GM21515 (cell line): ENCODE data around the gene DACH1.

Experiments
- ATAC-seq: cut with Tn5 transposase; IDR thresholded peaks from one replicate; pipeline ENCODE4 v1.9.1; 2021; ENCODE audit not compliant: unreplicated experiment

DACH1 gene

DNA sequence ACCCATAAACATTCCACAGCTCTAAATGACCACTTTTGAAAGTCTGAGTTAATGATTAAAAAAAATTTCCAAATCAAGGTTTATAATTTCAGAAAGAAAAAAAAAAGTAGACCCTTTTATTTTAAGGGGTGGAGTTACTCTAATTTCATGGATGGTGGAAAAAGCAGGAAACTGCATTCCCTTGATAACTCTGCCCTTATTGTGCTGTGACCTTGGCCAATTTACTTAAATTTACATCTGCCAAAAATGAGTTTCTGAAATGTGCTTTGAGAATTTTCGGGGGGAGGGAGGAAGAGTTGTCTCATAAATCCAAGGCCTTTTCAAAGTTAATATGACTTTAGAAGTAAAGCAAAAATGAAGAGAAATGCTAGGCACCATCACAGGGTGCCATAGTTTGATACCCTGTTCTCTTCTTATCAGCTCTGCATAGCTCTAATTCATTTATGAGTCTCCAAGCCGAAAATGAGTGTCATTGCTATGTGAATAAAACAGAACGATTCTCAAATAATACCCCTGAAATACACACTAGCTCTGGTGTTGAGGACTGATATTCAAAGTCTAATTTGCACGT, 367.0 kb downstream of the DACH1 start:
- ATAC-seq, result no peak

DNA sequence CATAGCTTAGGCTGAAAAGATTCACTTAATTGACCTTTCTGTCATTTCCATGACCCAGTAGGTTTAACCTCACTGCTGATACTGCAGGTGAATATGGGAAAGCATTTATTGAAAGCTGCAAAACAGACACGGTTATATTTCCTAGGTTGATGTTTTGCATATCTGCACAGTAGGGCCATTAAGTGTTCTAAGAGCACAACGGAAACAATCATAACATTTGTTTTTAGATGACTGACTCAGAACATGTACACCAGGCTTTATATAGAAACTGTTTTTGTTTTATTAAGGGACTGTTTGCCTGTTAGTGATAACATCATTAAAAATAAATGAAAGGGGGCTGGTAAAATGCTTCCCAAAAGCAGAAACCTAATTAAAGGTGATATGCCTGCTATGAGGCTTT, 367.8 kb downstream of the DACH1 start:
- no peak for ATAC-seq

DNA sequence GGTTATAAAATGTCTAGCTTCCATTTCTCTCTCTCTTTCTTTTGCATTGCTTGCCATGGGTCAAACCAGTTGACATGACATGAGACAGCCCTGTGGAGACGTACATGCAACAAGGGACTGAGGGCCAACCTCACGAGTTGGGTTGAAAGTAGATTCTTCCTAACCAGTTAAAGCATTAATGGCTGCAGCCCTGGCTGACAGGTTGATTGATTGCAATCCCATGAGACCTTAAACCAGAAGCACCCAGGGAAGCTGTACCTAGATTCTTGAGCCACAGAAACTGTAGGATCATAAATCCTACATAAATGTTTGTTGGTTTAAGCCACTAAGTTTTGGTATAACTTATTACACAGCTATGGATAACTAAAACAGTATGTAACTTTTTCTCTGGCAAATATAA, 373.8 kb downstream of the DACH1 start:
- no peak for ATAC-seq

DNA sequence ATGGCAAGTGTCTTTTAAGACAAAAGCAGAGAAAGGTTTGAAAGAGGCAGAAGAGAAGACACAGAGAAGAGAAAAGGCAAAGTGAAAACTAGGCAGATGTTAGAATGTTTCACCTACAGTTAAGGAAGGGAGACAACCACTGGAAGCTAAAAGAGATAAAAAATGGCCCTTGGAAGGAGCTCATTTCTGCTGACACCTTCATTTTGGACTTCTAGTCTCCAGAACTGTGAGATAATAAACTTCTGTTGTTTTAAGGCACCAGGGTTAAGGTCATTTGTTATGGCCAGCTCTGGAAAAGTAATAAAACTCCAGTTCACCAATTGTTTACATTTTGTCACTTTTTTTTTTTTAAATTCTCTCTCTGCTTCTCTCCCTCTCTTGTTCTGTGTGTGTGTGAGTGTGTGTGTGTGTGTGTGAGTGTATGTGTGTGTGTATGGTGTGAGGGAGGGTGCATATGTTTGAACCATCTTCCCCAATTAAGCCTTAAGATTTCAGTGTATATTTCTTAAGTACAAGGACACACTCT, 374.6 kb downstream of the DACH1 start:
- ATAC-seq, result no peak

DNA sequence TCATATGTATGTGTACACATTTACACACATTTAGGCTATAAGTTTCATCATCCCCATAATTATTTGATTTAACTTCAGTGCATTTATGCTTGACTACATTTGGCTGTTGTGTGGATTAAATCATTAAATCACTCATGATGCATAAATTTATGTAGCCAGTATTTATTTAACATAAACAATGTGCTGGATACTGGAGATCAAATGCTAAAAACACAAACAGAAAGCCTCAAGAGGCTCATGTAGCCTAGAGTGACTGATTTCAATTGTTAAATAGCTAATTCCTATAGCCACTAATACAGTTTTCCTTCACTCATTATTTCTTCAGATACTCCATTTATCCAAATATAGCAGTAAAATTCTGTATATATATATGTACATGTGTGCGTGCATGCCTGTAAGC, 376.0 kb downstream of the DACH1 start:
- ATAC-seq, result no peak

DNA sequence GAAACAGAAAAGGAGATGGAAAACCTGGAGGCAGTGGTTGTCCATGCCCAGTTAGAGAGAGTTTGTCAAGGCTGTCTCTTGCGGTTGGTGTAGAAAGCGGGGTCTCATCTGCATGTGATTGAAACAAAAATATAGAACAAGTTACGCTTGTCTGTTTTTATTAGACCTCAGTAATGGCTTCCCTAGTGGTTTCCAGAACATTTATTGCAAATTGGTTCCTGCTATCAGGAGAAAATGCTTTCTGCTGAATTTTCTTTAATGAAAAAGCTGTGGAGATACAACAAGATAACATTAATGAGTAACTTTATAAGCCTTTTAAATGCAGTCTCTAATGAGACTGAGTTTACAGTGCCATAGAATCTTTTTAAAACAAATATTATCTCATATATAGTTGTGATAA, 378.0 kb downstream of the DACH1 start:
- ATAC-seq, result no peak

DNA sequence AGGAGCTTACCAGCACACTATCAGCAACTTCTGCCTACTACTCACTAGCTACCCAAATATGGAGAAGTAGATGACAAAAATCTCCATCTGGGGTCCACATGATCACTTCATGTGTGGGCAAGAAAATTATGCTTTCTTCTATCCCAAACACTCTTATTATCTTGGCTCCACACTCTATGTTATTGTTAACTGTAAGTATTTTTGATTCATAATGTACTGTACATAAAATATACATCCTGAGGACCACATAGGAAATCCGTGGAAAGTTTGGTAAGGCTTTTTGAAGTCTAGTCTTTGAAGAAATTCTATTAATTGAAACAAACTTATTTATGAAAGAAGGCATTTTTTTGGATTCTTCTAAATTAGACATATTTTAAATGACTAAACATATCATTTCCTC, 378.8 kb downstream of the DACH1 start:
- ATAC-seq, result no peak

DNA sequence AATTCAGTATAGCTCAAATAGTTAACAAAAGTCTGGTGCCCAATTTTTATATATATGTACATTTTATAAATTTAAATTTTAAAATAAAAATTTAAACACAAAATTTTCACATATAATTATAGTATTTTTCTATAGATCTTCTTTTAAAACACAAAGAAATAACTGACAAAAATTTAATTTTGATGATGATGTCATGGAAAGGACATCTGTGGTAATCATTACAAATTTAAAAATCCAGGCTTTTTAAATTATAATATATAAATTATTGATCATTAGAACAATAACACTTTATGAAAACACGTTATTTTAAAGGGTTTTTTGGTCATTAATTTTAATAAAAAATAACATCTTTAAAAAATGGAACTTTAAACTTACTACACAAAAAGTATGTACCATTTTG, 381.1 kb downstream of the DACH1 start:
- no peak for ATAC-seq

DNA sequence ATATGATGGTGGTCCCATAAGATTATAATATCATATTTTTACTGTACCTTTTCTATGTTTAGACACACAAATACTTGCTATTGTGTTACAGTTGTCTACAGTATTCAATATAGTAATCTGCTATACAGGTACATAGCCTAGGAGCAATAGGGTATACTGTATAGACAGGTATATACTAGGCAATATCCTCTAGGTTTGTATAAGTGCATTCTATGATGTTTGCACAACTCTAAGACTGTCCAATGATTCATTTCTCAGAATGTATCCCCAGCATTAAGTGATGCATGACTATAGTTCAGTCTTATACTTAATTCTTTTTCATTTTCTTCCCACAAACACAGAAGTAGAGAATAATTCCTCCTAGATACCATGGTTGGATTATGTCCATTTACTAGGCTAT, 383.3 kb downstream of the DACH1 start:
- ATAC-seq, result no peak

DNA sequence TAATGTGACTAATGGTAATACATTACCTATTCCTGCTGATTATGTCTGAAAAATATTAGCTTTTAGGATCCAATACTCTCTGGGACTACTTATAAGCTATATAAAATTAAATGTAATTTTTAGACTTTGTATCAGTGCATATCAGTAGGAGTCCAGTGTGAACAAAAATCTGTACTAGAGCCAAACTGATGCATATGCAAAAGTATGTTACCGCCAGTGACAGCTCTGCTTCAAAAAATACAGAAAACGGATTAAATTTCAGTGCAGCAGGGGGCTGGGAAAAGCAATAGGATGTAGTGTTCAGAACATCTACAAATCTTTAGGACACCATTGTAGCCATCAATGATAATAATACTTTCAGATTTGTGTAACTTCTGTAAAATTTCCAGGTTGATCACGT, 385.5 kb downstream of the DACH1 start:
- ATAC-seq, result no peak

DNA sequence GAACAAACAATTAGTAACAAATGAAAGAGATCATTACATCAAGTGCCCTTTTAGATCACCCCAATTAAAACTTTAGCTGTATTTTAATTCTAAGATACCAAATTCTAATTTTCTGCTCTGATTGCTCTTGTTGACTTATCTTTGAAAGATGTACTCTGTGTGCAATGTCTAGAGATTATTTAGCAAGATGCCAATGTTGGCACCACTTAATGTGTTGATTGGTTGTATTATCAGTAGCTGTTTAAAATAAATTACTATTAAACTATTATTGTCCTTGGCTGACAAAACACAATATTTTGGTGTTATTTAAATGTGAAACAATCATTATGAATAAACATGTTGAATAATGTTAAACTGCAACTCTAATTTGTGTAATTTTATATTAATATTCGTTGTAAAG, 386.0 kb downstream of the DACH1 start:
- ATAC-seq, result no peak

DNA sequence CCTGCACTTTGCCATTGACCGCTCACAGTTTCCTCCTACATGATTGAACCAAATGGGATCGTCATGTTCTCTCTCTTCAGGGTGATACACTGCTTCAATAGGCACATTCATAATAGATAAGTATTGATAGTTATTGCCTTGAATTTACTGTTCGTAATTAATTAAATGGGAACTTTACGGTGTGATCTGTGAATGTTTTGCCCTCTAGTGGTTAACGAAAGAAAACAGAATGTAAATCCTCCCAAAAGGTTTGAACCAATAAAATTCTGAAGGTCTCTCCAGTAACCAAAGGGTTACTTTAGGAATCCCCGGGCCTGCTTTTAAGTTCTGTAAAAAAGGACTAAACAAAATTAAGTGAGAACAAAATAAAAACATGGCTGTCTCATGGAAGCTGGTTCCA, 389.3 kb downstream of the DACH1 start:
- no peak for ATAC-seq

DNA sequence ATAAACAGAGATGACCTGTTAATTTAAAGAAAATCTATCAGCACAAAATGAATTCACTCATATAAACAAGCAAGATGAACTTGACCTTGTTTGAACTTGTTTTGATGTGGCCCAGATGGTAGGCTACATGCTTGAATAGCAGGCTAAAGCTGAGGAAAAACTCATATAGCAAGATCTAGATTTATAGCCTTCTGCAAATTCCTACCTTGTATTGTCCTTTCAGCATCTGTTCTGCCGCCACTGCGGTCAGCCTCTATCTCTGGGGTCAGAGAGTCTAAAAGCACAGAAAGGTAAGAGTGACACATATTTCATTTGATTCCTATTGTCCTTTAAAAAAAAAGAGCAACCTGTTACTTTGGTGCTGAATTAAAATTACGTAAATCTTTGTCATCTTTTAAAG, 392.1 kb downstream of the DACH1 start:
- ATAC-seq, result no peak

DNA sequence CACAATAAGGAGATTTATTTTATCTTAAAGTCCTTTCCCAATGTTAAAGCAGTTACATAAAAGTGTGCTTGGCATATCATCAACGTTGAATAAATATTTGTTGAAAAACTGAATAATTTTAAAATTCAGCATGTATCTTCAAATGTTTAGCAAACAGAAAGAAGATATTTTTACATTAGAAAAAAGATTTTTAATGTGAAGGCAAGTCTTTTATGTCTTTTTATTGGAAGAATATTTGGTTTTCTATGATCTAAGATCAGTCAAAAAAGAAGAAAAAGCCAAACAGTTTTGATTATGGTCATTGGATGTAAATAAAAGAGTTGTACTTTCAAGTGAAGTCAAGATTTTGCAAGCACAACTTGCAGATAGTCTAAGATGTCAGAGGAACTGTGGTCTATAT, 397.4 kb downstream of the DACH1 start:
- ATAC-seq, result no peak

DNA sequence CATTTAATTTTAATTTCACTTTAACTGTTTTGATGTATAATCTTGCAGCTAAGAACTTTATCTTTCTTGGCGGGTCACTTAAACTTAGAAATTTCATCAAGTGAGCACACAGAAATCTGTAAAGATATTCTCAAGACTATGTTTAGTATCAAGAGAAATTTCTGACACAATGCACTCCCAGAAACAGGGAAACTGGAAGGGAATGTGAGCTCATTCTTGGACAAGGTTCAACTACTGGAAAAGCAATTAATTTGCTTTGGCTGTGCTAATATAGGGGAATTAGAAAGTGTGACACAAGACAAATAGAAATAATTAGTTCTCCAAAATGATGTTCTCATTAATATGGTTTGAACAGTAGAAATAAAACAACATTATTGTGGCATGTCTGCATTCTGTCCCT, 402.3 kb downstream of the DACH1 start:
- ATAC-seq, result no peak

DNA sequence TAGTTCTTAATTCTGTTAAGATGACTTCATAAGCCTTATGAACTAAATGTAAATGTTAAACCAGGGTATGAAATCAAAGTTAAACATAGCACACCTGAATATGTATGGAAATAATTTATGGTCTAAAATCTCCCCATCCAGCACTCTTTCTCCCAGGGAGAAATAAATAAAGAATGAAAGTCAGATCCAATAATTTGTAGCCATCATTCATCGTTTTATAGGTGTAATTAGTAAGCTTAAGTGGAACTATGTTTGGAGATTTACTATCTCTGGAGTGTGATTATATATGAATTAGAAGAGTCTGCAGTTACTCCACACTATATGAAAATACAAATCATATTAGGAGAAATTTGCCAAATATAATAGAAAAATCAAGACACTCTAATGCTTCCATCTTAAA, 405.1 kb downstream of the DACH1 start:
- ATAC-seq, result no peak

DNA sequence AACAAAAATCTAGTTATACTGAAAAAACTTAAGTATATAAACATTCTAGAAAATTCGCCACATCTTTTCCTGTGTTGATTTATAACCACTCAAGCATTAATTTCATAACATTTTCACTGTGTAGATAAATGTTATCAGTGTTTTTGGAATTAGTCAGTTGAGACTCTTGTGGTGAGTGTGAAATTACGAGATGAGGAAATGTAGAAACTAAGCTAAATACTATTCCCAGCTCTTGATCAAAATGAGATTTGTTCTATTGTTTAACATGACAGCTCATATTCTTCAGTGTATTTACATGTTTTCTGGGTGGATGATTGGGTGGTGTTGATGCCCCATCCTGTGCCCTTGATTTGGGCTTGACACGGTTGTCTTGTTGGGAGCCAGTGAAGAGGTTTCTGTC, 406.8 kb downstream of the DACH1 start:
- peak; percentile 66 for ATAC-seq

DNA sequence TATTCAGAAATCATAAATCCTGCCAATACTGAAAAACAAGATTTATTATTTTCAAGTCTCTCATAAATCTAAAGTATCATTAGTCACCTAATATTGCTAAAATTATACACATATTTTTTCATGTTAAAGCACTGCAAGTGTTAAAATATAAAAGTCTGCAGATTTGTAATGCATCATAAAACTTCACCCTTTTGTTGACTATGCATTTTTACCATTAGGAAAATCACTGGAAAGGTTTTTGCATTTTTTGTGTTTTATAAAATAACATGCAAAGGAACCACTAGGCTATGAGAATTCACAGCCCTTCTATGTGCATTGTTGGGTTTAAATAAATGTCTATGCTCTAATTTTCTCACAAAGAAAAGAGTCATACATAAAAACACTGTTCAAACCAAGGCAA, 407.3 kb downstream of the DACH1 start:
- no peak for ATAC-seq

DNA sequence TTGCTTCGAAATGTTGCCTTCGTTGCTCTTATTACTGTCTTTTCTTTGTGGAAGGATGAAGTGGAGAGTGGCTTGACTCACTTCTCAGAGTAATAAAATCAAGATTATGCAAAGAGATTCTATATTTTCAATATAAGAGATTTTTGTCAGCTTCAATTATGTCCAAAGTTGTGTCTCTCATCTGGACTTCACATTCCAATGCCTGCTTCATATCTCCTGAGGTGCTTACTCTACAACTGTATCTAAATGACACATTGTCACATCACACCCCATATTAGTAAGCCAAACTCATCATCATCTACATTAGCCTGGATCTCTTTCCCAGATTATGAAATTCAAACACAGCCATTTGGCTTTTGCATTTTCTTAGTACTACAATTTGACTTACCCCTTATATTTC, 409.4 kb downstream of the DACH1 start:
- no peak for ATAC-seq

DNA sequence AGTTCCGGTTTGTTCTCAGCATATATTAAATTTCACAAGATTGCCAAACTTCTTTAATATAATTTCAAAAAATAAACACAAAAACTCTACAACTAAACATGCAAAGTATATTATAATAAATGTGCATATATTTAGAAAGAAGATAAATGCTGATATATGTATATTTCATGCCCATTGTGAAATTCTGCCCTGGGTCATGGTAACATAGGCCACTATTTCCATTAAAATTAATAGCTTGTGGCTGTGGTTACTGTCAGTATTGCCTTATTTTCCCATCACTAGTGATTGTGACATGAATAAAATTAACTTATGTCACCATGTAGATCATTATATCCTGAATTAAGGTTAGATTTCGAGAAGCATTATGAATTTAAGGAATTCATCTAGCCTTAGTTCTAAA, 410.9 kb downstream of the DACH1 start:
- no peak for ATAC-seq

DNA sequence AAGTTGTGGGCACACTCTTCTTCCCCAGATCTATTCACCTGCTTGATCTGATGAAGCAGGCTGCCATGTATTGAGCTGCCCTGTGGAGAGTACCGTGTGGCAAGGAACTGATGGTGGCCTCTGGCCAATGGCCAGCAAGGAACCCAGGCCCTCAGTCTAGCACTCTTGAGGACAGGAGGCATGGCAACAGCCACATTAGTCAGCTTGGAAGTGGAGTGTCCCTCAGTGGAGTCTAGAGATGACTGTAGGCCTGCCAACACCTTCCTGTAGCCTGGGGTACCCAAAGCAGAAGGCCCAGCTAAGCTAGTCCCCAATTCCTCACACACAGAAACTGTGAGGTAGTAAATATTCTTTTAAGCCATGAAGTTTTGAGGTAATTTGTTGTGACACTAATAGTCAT, 412.5 kb downstream of the DACH1 start:
- ATAC-seq, result no peak

DNA sequence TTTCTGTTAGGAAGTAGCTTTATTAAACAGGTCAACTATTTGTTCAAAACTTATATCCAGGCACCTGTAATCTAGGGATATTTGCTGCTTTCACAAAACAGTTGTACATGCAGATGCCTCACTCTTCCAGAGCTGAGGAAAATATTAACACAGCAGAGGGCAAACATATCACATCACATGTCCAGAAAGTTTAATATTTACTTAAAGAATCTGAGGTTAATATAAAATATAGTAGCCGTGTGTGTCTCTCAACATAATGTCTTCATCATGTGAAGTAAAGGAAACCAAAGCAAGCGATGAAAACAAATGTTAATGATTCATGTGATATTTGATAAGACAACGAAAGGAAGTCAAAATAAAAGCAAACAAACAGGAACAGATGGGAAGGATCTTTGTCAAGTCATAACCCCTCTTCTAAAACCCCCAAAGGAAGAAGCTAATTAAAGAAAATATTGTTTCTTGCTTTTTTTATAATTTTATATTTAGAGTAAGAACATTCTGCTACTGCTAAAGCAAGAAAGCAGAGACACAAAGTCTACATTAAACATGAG, 418.8 kb downstream of the DACH1 start:
- no peak for ATAC-seq

DNA sequence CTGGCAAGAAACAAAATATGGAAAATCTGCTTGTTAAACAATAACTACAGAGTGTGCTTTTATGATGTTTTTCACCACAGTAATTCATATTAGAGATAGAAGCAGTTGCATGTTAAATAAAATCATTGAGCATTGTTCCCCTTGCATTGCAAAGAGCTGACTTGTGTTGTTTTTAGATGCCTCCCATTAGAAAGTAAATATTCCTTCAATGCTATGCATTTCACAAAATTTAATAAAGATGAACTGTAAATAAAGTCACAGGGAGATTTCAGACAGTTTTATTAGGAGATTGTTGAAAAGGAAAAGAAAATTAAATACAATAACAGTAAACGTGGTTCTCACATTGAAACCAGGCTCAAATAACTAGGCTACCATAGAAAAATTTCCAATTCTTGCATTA, 429.3 kb downstream of the DACH1 start:
- ATAC-seq, result no peak
